Glomerular endothelial cell (primary cell): ENCODE results near the gene DOK7. TPM values are rescaled to one million over a fixed set of nuclear protein-coding genes. Genes with fewer than 3 reads are reported as not detected.
"Not testable (repeated sequence)": the region's sequence is repeated elsewhere in the genome, so short reads cannot be mapped to it uniquely, and the experiment has no call there.

ENCODE experiments used
- DNase-seq: peaks from one replicate; pipeline ENCODE4 v3.0.0-alpha.2; 2011; ENCODE audit warnings: low read depth, low spot score; ENCODE audit errors: extremely low read depth
- total RNA-seq: library from RNA; depleted of rRNA; stranded (reverse); fragments of >200 nt; gene quantifications from 2 replicates; pipeline ENCODE4 v1.2.3, GENCODE V29; 2015

The DOK7 gene
- total RNA-seq, 1 donor from 2014 or later: not detected

DNA sequence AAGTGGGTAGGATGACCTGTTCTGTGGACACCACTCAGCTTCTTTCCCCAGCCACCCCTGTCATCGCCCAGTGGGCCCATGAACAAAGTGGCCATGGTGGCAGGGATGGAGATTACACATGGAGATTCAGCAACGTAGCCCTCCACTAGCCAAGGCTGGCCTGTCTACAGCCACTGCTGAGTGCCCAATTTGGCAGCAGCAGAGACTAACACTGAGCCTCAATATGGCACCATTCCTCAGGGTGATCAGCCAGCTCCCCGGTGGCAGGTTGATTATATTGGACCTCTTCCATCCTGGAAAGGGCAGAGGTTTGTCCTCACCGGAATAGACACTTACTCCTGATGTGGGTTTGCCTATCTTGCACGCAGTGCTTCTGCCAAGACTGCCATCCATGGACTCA lies 4.0 kb upstream of the DOK7 start:
- not testable (repeated sequence) for DNase-seq

DNA sequence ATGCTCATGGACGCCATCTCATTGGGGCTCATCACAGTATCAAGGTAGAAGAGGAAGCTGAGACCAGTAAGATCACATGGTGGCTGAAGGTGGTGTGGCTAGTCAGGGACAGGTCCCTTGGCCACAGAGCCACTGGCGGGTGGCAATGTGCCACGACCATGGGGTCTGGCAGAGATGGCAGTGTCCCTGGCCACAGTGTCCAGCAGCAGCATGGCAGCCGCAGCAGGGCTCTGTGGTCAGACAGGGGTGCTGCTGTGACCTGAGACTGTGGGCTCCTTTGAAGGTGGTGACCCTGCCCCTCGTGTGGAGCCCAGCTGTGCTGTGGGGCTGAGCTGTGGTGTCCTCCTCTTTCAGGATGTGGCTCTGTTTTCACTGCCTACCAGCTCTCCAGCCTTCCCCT lies 2.2 kb upstream of the DOK7 start:
- DNase-seq: no peak

DNA sequence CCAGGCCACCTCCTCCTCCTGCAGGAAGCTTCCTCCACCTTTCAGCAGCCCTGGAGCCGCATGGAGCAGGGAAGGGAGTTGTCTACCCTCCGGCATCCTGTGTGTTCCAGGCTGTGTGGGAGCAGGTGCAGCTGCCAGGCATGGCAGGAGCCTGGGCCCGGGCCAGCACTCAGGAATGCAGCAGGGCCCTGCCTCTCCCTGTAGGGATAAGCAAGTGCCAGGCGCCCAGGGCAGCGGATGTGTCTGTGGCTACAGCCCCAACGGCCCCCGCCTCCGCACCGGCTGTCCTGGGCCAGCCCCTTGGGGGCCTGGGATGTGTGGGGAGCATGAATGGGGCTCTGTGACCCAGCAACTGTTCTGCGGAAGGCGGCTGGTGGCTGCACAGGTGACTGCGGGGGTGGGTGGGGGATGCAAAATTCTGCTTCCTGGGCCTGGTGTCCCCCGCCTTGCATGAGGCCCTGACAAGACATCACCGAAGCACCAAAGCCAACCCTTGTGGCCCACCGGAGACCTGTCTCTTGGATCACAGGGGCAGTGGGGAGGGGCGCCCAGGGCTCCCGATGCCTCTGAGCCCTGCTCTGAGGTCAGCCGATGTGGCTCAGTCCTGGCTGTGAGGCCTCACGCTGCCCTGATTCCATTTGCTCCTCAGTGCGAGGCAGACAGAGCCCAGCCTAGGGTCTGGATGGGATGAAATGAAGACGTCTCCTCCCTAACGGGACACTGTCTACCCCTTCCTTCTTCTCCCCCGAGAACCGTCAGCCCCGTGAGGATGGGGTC lies 1.4 kb upstream of the DOK7 start:
- DNase-seq: no peak

DNA sequence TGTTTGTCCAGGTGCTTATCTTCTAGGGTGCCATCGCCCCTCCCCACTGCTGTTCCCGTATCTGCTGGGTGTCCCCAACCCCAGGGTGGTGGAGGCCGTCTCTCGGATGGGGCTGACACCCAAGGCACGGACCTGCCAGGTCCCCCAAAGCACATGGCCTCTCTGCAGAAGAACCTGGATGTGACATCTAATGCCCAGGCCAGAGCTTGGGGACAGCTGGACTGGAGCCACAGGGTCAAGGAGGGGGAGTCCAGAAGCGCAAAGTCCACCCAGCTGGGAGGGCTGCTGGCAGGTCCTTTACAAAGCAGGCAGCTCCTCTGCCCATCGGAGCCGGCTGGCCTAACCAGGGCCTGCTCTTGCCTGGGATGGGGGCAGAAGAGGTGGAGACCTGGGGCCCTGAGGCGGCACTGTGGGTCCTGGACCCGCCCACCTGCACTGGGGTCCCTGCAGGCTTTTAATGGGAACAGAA lies 751 bp upstream of the DOK7 start:
- DNase-seq: no peak

DNA sequence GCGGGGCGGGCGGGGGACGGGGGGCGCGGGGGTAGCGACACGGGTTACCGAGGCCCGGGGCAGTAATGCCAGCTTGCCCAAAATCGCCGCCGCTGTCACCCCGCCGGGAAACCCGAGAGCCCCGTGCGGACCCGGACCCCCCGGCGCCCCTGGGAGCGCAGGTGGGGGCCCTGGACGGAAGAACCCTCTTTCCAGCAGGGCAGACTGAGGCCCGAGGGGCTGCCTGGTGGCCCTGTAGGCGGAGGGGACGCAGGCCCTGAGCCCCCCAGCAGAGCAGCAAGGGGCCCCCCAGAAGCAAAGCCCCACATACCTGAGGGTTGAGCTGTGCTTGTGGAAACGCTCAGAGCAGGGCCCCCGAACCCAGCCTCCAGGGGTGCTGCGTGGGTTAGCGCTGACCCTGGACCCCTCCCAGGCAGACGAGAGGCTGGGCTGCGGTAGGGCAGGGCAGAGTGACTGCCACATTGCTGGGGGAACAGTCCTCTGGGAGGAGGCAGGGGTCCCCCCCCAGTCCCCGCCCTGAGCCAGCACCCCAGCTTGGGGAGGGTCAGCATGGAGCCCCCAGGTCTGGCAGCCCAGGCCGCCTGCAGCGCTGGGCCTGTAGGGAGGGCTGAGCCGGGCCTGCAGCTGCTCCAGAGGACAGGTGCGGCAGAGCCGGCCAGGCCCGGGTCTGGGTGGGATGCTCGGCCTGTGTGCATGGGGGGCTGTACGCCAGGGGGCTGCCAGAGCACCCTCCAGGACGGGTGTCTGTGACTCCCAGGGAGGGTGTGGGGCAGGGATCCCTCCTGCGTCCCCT lies 646 bp downstream of the DOK7 start:
- DNase-seq: no peak

DNA sequence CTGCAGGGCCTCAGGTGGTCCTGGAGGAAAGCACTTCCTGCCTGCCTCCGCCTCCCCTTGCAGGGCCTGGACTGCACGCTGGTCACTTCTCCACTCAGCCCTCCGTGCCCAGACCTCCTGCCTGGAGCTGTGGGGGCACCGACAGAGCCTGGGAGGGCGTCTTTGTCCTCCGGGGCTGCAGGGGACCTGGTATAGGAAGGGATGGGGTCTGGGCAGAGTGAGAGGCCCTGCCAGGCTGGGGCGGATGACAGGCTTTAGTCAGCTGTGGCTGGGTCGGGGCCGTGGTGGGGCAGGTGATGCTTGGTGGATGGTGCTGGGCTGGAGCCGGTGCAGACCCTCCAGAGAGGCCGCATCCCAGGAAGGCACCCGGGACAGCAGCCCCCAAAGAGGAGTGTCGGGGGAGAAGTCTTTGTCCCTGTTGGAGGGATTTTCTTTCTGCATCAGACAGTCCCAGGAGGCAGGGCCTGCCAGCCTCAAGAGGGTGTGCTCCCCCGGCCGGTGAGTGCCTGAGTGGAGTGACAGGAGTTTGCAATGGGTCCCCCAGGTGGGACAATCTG lies 1.3 kb downstream of the DOK7 start:
- DNase-seq: no peak

DNA sequence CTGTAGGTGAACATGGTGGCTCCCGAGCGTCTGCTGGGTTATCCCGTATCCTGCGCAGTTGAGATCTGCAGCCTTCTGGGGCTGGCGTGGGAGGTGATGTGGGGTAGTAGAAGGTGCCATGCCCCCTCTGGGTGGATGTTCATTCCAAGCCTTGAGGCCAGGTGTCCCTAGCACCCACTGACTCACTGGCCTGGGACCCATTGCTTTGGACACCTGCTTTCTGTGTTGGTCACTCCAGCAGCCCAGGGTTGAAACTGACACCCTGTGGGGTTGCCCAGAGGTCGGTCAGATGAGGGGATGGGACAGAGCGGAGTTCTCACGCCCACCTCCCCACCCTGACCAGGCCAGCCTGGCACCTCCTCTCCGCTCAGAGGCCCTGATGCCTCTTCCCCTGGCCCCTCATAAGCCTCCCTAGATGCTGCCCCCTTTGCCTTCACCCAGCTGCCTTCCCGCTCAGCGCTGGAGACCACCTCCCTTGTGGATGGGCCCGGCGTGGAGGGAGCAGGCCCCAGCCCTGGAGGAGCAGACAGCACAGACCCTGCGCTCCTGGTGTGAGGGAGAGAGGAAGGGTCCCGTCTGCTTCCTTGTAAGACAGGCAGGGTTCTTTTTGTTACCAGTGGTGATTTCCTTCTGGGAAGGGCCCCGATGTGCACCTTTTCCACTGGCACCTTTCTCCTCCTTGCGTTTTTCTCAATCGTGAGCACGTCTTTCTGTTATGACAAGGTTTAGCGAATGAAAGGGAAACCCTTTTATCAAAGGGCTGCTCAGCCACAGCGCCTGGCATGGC lies 2.0 kb downstream of the DOK7 start:
- DNase-seq: no peak

DNA sequence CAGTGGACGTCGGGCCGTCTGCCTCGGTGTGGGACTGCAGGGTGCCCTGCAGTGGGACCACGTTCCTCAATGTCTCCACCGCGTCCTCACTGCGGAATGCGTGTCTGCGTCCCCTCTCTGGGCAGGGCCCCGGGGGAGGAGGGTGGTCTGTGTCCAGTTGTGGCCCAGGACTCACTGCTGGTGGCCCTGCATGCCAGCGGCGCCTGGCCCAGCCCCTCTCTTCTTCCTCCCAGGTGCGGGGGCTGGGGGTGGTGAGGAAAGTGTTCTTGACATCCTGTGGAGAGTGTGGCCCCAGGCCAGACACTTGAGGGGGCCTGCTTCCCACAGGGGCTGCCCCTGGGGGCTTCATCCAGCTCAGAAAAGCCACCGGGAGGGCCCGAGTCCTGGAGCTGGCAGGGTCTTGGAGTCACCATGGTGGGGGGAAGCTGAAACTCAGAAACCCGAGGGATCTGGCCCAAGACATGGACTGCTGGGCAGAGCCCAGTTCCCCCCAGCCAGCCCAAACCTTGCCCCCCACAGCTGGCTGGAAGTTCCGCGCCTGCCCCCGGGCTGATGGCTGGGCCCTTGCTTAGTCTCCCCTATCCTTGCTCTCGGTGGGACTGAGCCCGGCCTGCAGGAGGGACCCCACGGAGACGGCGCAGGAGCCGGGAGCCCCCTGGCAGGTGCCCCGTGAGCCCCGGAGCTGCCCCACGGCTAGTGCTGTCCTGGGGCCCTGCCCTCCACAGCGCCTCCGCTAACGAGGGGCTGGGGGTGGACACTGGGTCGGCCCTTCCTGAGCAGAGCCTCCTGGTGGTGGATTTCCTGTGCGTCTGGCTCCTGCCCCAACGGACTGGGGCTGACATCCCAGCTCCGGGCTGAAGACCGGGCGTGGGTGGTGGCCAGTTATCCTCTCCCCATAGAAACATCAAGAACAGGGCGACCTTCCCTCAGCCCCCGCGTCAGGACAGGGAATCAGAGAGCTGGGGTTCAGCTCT lies 2.9 kb downstream of the DOK7 start:
- no peak for DNase-seq

DNA sequence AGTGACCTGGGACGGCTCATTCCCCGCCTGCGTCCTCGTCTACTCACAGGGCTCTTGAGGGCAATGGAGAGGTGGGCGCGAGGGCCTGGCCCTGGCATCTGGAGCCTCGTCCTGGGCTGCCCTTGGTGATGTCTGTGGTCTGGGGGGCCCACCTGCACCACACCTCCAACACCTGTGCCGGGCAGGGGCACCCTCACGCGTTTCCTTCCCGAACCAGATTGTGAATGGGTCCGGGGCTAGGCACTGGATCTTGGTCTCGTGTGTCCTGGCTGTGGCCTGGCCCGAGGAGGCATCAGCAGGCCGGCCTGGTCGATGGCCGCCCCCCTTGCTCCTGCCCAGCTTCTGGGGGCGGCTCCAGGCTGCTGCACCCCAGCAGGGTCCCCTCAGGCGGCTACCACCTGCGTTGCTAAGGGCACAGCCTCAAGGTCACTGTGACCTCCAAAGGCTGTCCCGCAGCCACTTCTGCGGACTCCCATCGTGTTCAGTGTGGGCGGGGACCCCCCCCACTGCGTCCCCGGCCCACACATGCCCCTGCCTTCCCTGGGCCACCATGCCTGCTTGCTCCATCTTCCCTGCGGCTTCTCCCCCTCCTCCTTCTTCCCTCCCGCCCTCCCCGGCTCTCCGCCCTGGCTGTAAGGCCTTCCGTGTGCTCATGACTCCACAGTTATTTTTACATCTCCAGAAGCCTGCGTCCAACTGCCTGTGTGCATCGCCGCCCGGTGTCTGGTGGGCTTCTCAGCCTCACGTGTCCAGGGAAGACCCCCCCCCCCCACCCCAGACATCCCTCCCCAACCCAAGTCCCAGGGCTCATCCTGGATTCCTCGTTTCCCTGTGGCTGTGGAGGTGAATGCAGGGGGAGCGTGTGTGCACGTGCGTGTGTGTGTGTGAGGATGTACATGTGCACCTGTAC lies 3.8 kb downstream of the DOK7 start:
- no peak for DNase-seq

DNA sequence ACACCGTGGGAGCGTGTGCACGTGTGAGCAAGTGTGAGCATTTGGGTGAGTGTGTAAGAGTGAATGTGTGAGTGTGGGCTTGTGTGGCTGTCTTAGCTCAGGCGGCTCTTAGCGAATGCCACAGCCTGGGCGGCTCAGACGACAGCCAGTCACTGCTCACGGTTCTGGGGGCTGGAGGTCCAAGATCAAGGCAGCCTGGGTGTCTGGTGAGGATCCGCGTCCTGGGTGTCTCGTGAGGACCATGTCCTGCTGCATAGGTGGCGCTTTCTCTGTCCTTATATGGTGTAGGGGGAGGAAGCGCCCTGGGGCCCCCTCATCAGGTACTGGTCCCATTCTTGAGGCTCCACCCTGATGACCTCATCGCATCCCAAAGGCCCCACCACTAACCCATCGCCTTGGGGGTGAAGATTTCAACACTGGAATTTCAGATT lies 4.5 kb downstream of the DOK7 start:
- DNase-seq: no peak

DNA sequence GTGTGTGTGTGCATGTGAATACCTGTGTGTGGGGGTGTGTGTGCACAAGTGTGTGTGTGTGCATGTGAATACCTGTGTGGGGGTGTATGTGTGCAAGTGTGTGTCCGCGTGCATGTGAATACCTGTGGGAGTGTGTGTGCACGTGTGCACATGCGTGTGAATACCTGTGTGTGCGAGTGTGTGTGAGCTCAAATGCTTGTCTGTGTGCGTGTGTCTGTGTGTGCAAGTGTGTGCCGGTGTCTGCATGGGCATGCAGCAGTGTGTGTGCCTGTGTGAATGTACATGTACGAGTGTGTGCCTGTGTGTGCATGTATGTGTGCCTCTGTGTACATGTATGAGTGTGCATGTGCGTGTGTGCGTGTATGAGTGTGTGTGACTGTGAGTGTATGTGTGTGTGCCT lies 5.0 kb downstream of the DOK7 start:
- DNase-seq: no peak

DNA sequence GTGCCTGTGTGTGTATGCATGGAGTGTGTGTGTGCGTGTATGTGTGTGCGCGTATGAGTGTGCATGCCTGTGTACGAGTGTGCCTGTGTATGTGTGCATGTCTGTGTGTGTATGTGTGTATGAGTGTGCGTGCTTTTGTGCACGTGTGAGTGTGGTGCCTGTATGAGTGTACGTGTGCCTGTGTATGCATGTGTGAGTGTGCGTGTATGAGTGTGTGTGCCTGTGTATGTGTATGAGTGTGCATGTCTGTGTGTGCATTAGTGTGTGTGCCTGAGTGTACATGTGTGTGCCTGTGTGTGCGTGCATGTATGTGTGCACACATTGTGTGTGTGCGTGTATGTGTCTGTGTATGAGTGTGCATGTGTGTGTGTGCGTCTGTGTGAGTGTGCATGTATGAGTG lies 5.7 kb downstream of the DOK7 start:
- no peak for DNase-seq

DNA sequence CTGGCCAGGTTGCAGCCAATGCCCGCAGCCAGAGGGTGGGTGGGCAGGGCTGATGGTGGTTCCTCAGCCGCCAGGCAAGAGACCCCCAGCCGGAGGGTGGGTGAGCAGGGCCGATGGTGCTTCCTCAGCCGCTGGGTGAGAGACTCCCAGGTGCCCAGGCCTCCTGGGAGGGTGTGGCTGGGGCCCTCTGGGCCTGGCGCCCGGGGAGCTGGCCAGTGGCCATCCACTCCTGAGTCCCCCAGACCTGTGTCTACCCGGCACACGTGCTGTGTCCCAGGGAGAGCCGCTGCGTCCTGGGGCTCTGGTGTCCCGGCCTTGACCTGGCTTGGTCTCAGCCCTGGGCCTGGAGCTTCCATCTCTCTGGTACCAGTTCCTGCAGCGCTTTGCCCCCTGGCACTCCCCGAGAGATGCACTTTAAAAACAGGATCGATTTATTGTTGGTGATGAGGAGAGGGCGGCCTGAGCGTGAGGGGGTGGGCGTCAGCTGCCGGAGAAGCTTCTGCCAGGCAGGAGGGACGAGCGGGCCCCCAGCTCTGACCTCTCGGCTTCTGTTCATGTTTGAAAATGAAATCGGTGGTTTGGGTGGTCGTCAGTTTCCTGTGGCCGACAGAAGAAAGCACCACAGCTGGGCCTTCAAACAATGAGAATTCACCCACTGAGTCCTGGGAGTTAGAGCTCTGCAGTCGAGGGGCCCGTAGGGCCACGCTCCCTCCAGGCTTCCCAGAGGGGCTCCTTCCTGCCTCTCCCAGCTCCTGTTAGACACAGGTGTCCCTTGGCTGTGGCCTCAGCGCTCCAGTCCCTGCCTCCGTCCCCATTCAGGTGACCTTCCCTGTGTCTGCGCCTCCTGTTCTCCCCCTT lies 6.5 kb downstream of the DOK7 start:
- no peak for DNase-seq

DNA sequence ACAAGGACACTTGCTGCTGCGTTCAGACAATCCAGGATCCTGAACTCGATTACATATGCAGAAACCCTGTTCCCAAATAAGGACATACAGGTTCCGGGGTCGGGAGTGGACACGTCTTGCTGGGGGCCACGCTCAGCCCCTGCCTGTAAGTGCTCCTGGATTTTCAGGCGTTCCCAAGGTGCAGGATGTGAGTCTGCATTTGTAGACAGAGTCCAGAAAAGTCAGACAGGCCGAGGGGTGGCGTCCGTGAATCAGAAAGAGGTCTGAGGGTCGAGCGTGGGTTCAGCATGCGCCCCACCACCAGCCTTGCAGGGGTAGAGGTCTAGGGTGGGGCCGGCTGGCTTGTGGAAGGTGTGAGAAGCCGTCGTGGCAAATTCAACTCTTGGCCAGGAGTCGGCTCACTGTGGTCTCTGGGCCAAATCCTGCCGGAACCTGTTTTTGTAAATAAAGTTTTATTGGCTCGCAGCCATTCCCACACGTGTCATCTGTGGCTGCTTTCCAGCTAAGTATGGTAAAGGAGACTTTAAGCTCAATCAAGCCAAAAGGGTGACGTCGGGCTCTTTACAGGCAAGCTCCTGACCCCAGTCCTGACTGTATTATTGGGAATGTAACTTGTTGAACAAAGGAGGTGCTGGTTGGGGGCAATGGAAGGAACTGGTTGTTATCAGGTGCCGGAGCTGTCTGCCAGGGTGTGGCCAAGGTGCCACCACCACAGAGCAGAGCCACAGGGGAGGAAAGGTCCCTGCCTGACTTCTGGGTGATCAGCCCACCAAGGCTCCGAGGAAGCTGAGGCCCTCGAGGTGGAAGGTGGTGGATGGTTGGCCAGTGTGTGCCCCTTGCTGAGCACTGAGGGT lies 7.4 kb downstream of the DOK7 start:
- no peak for DNase-seq

DNA sequence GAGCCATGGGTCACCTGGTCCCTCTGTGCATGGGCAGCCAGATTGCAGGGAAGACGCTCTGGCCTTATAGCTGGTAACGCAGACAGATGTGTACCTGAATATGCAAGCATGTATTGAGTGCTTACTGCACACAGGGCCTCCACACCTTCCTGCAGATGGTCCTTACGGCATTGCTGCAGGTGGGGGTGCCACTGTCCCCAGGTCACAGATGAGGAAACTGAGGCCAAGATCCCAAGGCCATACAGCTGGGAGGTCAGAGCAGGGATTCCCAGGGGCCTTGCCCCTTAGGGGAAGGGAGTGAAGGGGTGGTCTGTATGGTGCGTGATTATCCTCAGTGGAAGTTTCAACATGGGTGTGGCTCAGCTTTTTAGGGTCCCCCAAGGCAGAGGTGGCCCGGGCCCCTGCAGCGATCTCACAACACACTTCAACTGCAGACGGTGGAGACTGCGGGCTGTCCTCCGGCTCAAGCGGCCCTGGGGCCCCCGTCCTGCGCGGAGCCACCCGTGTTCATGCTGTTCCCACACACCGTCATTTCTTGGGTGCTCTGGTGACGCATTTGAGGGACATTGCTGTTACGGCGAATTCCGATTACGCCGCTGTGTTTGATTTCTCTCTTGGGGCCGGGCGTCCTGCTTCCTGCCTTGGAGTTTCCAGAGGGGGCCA lies 8.1 kb downstream of the DOK7 start:
- no peak for DNase-seq

DNA sequence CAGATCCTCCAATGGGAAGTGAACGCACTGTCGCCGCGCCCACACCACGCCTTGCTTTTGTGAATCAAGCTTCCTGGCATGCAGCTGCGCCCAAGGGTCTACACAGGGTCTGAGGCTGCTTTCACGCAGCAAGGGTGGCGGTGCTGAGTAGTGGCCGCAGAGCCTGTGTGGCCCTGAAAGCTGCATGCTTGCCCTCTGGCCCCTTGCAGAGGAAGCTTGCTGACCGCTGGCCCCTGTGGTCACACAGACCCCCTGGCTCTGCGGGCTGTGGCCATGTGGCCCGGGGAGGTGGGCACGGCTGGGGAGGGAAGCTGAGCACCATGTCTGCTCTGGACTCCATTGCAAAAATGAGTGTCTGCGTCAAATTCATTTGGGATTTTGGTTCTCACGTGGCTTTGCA lies 8.8 kb downstream of the DOK7 start:
- DNase-seq: no peak
